ENCODE data around the gene NPHP1.
A peak's percentile ranks its signal among the peaks of the same experiment; 100 is the strongest.
"Not testable (repeated sequence)": the region's sequence is repeated elsewhere in the genome, so short reads cannot be mapped to it uniquely, and the experiment has no call there.

Gene NPHP1

GRCh38 chr2:110204408-110205385, at the start of gene NPHP1:
TSS of gene NPHP1 (minus strand) at chr2:110205013. CDS start at chr2:110204968, 45 bp downstream.
- peaks cover 0 to 16% (median 15%) of the 10 kb centered on the region in 5 donors for H3K4me1 ChIP-seq (ENCODE audit: control insufficient read depth in 5 of 5, insufficient read depth in 5 of 5, low read length in 5 of 5)
- H3K27ac ChIP-seq (ENCODE audit: low read depth, low read length) = no peak within 1 kb of the TSS
- H3K27me3 ChIP-seq (ENCODE audit: control insufficient read depth in 5 of 5, insufficient read depth in 4 of 5, low read length in 5 of 5) = no peaks in the 10 kb centered on the region
- H3K4me3 ChIP-seq (ENCODE audit: low read depth in 1 of 5, low read length in 5 of 5) = peak within 1 kb of the TSS; percentile 86 to 92 (median 90)
- peak within 1 kb of the TSS in 4 of 5 donors; percentile 23 to 75 (median 48) for H3K9ac ChIP-seq (ENCODE audit: low read length in 5 of 5)
- no peaks in the 10 kb centered on the region for H3K9me3 ChIP-seq (ENCODE audit: control insufficient read depth in 5 of 5, low read length in 5 of 5)
- H3K36me3 ChIP-seq (ENCODE audit: control insufficient read depth in 5 of 5, insufficient read depth in 5 of 5, low read length in 5 of 5) = peaks cover 0 to 8% (median 3%) of the 10 kb centered on the region in 5 donors

- H3K4me3 ChIP-seq (ENCODE audit: low read depth in 1 of 5, low read length in 5 of 5); H3K36me3 ChIP-seq (ENCODE audit: control insufficient read depth in 5 of 5, insufficient read depth in 5 of 5, low read length in 5 of 5); H3K4me1 ChIP-seq (ENCODE audit: control insufficient read depth in 5 of 5, insufficient read depth in 5 of 5, low read length in 5 of 5); H3K27ac ChIP-seq (ENCODE audit: low read depth, low read length); H3K9me3 ChIP-seq (ENCODE audit: control insufficient read depth in 5 of 5, low read length in 5 of 5); H3K27me3 ChIP-seq (ENCODE audit: control insufficient read depth in 5 of 5, insufficient read depth in 4 of 5, low read length in 5 of 5); H3K9ac ChIP-seq (ENCODE audit: low read length in 5 of 5): not testable (repeated sequence)
These were observed 43.4 kb upstream of the NPHP1 start for GRCh38 chr2:110248081-110248795.

GRCh38 chr2:110245488-110246435, 40.9 kb upstream of the NPHP1 start:
- H3K4me1 ChIP-seq (ENCODE audit: control insufficient read depth in 5 of 5, insufficient read depth in 5 of 5, low read length in 5 of 5); H3K9me3 ChIP-seq (ENCODE audit: control insufficient read depth in 5 of 5, low read length in 5 of 5); H3K36me3 ChIP-seq (ENCODE audit: control insufficient read depth in 5 of 5, insufficient read depth in 5 of 5, low read length in 5 of 5); H3K4me3 ChIP-seq (ENCODE audit: low read depth in 1 of 5, low read length in 5 of 5); H3K27me3 ChIP-seq (ENCODE audit: control insufficient read depth in 5 of 5, insufficient read depth in 4 of 5, low read length in 5 of 5); H3K27ac ChIP-seq (ENCODE audit: low read depth, low read length); H3K9ac ChIP-seq (ENCODE audit: low read length in 5 of 5): not testable (repeated sequence)

- H3K27ac ChIP-seq (ENCODE audit: low read depth, low read length); H3K27me3 ChIP-seq (ENCODE audit: control insufficient read depth in 5 of 5, insufficient read depth in 4 of 5, low read length in 5 of 5); H3K4me3 ChIP-seq (ENCODE audit: low read depth in 1 of 5, low read length in 5 of 5); H3K36me3 ChIP-seq (ENCODE audit: control insufficient read depth in 5 of 5, insufficient read depth in 5 of 5, low read length in 5 of 5); H3K4me1 ChIP-seq (ENCODE audit: control insufficient read depth in 5 of 5, insufficient read depth in 5 of 5, low read length in 5 of 5); H3K9ac ChIP-seq (ENCODE audit: low read length in 5 of 5); H3K9me3 ChIP-seq (ENCODE audit: control insufficient read depth in 5 of 5, low read length in 5 of 5): not testable (repeated sequence)
These were observed 38.5 kb upstream of the NPHP1 start for GRCh38 chr2:110243283-110243682.

GRCh38 chr2:110234514-110234913, 29.7 kb upstream of the NPHP1 start:
- H3K27me3 ChIP-seq (ENCODE audit: control insufficient read depth in 5 of 5, insufficient read depth in 4 of 5, low read length in 5 of 5); H3K4me1 ChIP-seq (ENCODE audit: control insufficient read depth in 5 of 5, insufficient read depth in 5 of 5, low read length in 5 of 5); H3K36me3 ChIP-seq (ENCODE audit: control insufficient read depth in 5 of 5, insufficient read depth in 5 of 5, low read length in 5 of 5); H3K27ac ChIP-seq (ENCODE audit: low read depth, low read length); H3K4me3 ChIP-seq (ENCODE audit: low read depth in 1 of 5, low read length in 5 of 5); H3K9ac ChIP-seq (ENCODE audit: low read length in 5 of 5); H3K9me3 ChIP-seq (ENCODE audit: control insufficient read depth in 5 of 5, low read length in 5 of 5): not testable (repeated sequence)

GRCh38 chr2:110229886-110230285, 25.1 kb upstream of the NPHP1 start:
- H3K9ac ChIP-seq (ENCODE audit: low read length in 5 of 5); H3K4me3 ChIP-seq (ENCODE audit: low read depth in 1 of 5, low read length in 5 of 5); H3K4me1 ChIP-seq (ENCODE audit: control insufficient read depth in 5 of 5, insufficient read depth in 5 of 5, low read length in 5 of 5); H3K27ac ChIP-seq (ENCODE audit: low read depth, low read length); H3K27me3 ChIP-seq (ENCODE audit: control insufficient read depth in 5 of 5, insufficient read depth in 4 of 5, low read length in 5 of 5); H3K36me3 ChIP-seq (ENCODE audit: control insufficient read depth in 5 of 5, insufficient read depth in 5 of 5, low read length in 5 of 5); H3K9me3 ChIP-seq (ENCODE audit: control insufficient read depth in 5 of 5, low read length in 5 of 5): not testable (repeated sequence)

GRCh38 chr2:110222626-110223025, 17.8 kb upstream of the NPHP1 start:
- H3K4me1 ChIP-seq (ENCODE audit: control insufficient read depth in 5 of 5, insufficient read depth in 5 of 5, low read length in 5 of 5); H3K27ac ChIP-seq (ENCODE audit: low read depth, low read length); H3K9ac ChIP-seq (ENCODE audit: low read length in 5 of 5); H3K27me3 ChIP-seq (ENCODE audit: control insufficient read depth in 5 of 5, insufficient read depth in 4 of 5, low read length in 5 of 5); H3K4me3 ChIP-seq (ENCODE audit: low read depth in 1 of 5, low read length in 5 of 5); H3K9me3 ChIP-seq (ENCODE audit: control insufficient read depth in 5 of 5, low read length in 5 of 5); H3K36me3 ChIP-seq (ENCODE audit: control insufficient read depth in 5 of 5, insufficient read depth in 5 of 5, low read length in 5 of 5): not testable (repeated sequence)

- H3K9ac ChIP-seq (ENCODE audit: low read length in 5 of 5) = no peak overlapping the region
- no peaks in the 10 kb centered on the region for H3K36me3 ChIP-seq (ENCODE audit: control insufficient read depth in 5 of 5, insufficient read depth in 5 of 5, low read length in 5 of 5)
- H3K4me3 ChIP-seq (ENCODE audit: low read depth in 1 of 5, low read length in 5 of 5) = no peak overlapping the region
- no peaks in the 10 kb centered on the region for H3K4me1 ChIP-seq (ENCODE audit: control insufficient read depth in 5 of 5, insufficient read depth in 5 of 5, low read length in 5 of 5)
- H3K27me3 ChIP-seq (ENCODE audit: control insufficient read depth in 5 of 5, insufficient read depth in 4 of 5, low read length in 5 of 5) = peaks cover 0 to 4% (median 0%) of the 10 kb centered on the region in 5 donors
- H3K27ac ChIP-seq (ENCODE audit: low read depth, low read length) = no peak overlapping the region
- H3K9me3 ChIP-seq (ENCODE audit: control insufficient read depth in 5 of 5, low read length in 5 of 5) = no peaks in the 10 kb centered on the region
These were observed 17.1 kb upstream of the NPHP1 start for GRCh38 chr2:110221938-110222337.

- Histone ChIP-seq H3K27me3 (ENCODE audit: control insufficient read depth in 5 of 5, insufficient read depth in 4 of 5, low read length in 5 of 5) (peaks cover 0 to 9% (median 4%) of the 10 kb centered on the region in 5 donors), H3K36me3 (ENCODE audit: control insufficient read depth in 5 of 5, insufficient read depth in 5 of 5, low read length in 5 of 5) (no peaks in the 10 kb centered on the region), H3K9me3 (ENCODE audit: control insufficient read depth in 5 of 5, low read length in 5 of 5) (no peaks in the 10 kb centered on the region), H3K27ac (ENCODE audit: low read depth, low read length) (no peak overlapping the region), H3K9ac (ENCODE audit: low read length in 5 of 5) (no peak overlapping the region), H3K4me1 (ENCODE audit: control insufficient read depth in 5 of 5, insufficient read depth in 5 of 5, low read length in 5 of 5) (no peaks in the 10 kb centered on the region), H3K4me3 (ENCODE audit: low read depth in 1 of 5, low read length in 5 of 5) (no peak overlapping the region)
These were observed 15.4 kb upstream of the NPHP1 start for GRCh38 chr2:110220190-110220564.
